ENCODE data around the gene HMOX2.

DNA sequence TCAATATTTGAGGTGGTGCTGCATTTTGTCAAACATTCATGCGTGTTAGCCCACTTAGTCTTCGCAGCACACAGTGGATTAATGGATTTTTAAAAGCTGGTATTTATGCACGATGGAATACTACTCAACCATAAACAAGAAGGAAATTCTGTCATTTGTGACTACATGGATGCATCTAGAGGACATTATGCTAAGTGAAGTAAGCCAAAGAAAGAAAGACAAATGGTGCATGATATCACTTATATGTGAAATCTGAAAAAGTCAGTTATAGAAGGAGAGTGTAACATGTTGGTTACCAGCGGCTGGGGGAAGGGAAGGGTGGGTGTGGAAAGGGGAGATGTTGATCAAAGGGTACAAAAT lies 23.0 kb downstream of the HMOX2 start:
- TF ChIP-seq, protein P1, sequence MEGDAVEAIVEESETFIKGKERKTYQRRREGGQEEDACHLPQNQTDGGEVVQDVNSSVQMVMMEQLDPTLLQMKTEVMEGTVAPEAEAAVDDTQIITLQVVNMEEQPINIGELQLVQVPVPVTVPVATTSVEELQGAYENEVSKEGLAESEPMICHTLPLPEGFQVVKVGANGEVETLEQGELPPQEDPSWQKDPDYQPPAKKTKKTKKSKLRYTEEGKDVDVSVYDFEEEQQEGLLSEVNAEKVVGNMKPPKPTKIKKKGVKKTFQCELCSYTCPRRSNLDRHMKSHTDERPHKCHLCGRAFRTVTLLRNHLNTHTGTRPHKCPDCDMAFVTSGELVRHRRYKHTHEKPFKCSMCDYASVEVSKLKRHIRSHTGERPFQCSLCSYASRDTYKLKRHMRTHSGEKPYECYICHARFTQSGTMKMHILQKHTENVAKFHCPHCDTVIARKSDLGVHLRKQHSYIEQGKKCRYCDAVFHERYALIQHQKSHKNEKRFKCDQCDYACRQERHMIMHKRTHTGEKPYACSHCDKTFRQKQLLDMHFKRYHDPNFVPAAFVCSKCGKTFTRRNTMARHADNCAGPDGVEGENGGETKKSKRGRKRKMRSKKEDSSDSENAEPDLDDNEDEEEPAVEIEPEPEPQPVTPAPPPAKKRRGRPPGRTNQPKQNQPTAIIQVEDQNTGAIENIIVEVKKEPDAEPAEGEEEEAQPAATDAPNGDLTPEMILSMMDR (IDR thresholded peaks at IDR 0.05), result no peak
- no peak for TF ChIP-seq POLR2A (IDR thresholded peaks at IDR 0.05)
